Tibial artery (tissue), 4 donors: ENCODE data around the gene AXIN2.

Source experiments
- DNase-seq, 2 donors: peaks; one replicate each; pipeline ENCODE4 v3.0.0-alpha.2; 2019
- H3K27ac ChIP-seq, 2 donors: fragments of 200-600 bp; sonication (generic) in 1 of 2; 1 replicate in 1 of 2; 2 replicates in 1 of 2; pipeline ENCODE4 v1.5.1; 2018 to 2019; ENCODE audit warnings: mild to moderate bottlenecking in 1 of 2
- H3K27me3 ChIP-seq, 2 donors: fragments of 200-600 bp; sonication (generic) in 1 of 2; one replicate each; pipeline versions ENCODE4 v1.5.1 to v1.6.0; 2016 to 2019
- H3K36me3 ChIP-seq, 3 donors: fragments of 200-600 bp; sonication (generic) in 2 of 3; one replicate each; pipeline ENCODE4 v1.5.1; 2016 to 2019; ENCODE audit warnings: mild to moderate bottlenecking in 2 of 3
- H3K4me1 ChIP-seq, 4 donors: fragments of 200-600 bp; sonication (generic) in 2 of 4; 1 replicate in 3 of 4; 2 replicates in 1 of 4; pipeline ENCODE4 v1.5.1; 2016 to 2019
- H3K4me3 ChIP-seq, 2 donors: fragments of 200-600 bp; sonication (generic) in 1 of 2; 1 replicate in 1 of 2; 2 replicates in 1 of 2; pipeline ENCODE4 v1.5.1; 2018 to 2019; ENCODE audit warnings: mild to moderate bottlenecking in 2 of 2
- H3K9me3 ChIP-seq, 3 donors: fragments of 200-600 bp; sonication (generic) in 1 of 3; one replicate each; pipeline ENCODE4 v1.5.1; 2016 to 2019
- intact Hi-C: fragments of 100-400 bp; cut with DNase I; formaldehyde crosslinking; loops from one replicate; pipeline ENCODE4 v1.15.0; 2023; ENCODE audit warnings: low total_unique reads
- TF ChIP-seq, protein P1 (sequence below), 2 experiments: fragments of 200-600 bp in 1 of 2; fragments of 450-650 bp in 1 of 2; IDR thresholded peaks; one replicate each; pipeline ENCODE4 v1.5.1; 2017 to 2019; ENCODE audit warnings: antibody characterized with exemption in 2 of 2, mild to moderate bottlenecking in 1 of 2, moderate library complexity in 1 of 2

AXIN2 gene

DNA sequence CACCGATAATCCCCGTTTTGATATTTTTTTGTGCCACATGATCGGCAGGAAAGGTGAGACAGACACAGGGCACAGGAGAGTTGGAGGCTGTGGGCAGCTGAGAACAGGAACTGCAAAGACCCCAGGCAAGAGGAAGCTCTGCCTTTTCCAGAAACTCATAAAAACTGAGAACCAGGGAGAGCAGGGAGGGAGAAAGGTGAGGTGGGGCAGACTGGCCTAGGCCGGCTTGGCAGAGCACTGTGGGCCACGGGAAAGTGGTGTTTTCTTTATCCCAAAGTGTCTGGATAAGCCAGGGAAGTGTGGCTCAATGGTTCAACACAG lies 11.8 kb upstream of the AXIN2 start:
- Histone ChIP-seq H3K27me3 (no peaks in the 10 kb centered on the region), H3K36me3 (no peaks in the 10 kb centered on the region), H3K4me1 (no peaks in the 10 kb centered on the region), H3K4me3 (no peak overlapping the region), H3K9me3 (no peaks in the 10 kb centered on the region), H3K27ac (no peak overlapping the region)
- intact Hi-C loops, result no loop called here
- no peak for DNase-seq
- TF ChIP-seq, protein P1, sequence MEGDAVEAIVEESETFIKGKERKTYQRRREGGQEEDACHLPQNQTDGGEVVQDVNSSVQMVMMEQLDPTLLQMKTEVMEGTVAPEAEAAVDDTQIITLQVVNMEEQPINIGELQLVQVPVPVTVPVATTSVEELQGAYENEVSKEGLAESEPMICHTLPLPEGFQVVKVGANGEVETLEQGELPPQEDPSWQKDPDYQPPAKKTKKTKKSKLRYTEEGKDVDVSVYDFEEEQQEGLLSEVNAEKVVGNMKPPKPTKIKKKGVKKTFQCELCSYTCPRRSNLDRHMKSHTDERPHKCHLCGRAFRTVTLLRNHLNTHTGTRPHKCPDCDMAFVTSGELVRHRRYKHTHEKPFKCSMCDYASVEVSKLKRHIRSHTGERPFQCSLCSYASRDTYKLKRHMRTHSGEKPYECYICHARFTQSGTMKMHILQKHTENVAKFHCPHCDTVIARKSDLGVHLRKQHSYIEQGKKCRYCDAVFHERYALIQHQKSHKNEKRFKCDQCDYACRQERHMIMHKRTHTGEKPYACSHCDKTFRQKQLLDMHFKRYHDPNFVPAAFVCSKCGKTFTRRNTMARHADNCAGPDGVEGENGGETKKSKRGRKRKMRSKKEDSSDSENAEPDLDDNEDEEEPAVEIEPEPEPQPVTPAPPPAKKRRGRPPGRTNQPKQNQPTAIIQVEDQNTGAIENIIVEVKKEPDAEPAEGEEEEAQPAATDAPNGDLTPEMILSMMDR (IDR thresholded peaks at IDR 0.05), result no peak

DNA sequence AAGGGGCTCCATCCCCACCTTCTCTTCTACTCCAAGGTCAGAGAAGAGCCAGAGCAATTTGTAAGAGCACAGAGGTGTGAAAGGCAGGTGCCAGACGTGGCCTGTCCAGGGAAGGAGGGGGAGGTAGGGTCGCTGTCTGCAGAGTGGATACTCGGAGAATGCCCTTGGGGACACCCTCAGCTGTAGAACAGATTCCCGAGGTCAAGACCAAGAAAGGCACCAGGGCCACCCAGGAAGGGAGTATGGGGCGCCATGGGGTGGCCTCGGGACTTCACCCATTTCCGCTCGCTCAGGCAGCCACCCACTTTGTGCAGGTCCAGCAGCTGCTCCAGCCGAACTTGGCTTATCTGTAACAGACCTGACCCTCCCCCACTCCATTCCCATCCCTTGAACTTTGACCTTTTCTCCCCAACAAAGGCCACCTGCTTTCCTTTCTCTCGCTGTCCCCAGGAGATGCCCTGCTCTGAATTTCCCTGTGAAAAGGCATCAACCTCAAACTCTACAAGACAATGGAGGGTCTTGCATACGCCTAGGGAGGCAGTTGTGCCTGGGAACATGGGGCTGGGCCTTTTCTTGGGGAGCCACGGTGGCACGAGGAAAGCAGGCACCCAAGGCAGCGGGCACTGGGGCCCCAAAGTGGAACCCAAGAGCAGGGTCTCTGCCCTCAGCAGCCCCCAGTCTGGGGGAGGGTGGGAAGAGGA lies 11.3 kb upstream of the AXIN2 start:
- no peaks in the 10 kb centered on the region for H3K27me3 ChIP-seq
- no peak overlapping the region for H3K4me3 ChIP-seq
- intact Hi-C loops, result no loop called here
- TF ChIP-seq, protein P1 (IDR thresholded peaks at IDR 0.05), result no peak
- no peaks in the 10 kb centered on the region for H3K36me3 ChIP-seq
- DNase-seq, result no peak
- no peaks in the 10 kb centered on the region for H3K4me1 ChIP-seq
- no peaks in the 10 kb centered on the region for H3K9me3 ChIP-seq
- no peak overlapping the region for H3K27ac ChIP-seq

DNA sequence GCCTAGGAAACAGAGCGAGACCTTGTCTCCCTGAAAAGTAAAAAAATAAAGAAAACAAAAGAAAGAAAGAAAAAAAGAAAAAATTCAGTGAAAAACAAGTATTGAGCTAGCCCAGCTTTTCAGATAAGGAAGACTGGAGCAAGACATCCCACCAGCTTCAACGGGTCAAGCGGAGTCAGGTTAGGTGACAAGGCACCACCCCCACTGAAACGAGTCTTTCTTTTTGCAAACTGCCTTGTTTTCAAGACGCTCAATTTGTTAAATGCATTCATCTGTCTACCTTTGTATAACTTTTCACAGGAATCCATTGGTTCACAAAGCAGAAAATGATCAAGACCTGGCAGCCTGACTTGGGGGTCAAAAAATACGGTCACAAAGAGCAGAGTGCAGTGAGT lies 10.7 kb upstream of the AXIN2 start:
- intact Hi-C loops, result no loop called here
- TF ChIP-seq, protein P1 (IDR thresholded peaks at IDR 0.05), result no peak

DNA sequence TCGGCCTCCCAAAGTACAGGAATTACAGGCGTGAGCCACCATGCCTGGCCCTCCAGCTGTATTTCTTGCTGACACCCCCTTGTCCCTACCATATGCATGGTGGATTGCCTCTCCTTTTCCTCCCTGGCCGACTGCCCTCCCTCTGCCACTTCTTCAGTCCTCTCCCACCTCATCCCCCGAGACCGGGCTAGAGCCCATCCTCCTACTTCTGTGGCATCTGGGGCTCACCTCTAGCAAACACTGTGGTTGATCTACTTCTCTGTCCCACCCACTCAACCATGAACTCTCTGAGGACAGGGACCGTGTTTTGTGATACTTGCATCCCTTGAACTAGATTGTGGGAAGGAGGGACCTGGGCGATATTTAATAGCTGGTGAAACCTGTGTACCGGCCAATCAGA lies 7.5 kb upstream of the AXIN2 start:
- TF ChIP-seq, protein P1 (IDR thresholded peaks at IDR 0.05), result no peak
- Histone ChIP-seq H3K36me3 (no peaks in the 10 kb centered on the region), H3K4me3 (no peak overlapping the region), H3K27me3 (no peaks in the 10 kb centered on the region), H3K27ac (no peak overlapping the region), H3K4me1 (peaks cover 0 to 8% (median 4%) of the 10 kb centered on the region in 4 donors), H3K9me3 (no peaks in the 10 kb centered on the region)
- intact Hi-C loops, result no loop called here
- DNase-seq, result no peak

More for the DNA sequence above, 10.7 kb upstream of the AXIN2 start:
- Histone ChIP-seq H3K27ac (no peak overlapping the region), H3K36me3 (no peaks in the 10 kb centered on the region), H3K9me3 (no peaks in the 10 kb centered on the region), H3K27me3 (no peaks in the 10 kb centered on the region), H3K4me1 (no peaks in the 10 kb centered on the region), H3K4me3 (no peak overlapping the region)
- DNase-seq, result no peak

DNA sequence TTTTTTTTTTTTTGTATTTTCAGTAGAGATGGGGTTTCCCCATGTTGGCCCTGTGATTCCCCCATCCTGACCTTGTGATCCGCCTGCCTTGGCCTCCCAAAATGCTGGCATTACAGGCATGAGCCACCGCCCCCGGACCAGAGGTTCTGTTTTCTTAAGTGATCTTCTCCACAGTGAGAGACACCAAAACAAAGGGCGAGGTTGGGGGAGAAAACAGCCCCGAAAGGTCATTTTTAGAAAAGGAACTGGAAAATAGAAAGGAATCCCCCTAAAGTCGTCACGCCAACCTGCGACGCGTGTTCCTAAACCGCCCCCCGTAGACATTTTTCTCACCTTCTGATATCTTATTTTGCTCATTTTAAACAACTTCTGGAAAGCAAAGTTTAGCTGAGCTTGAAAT lies 6.1 kb upstream of the AXIN2 start:
- H3K36me3 ChIP-seq, result no peaks in the 10 kb centered on the region
- no peak overlapping the region for H3K4me3 ChIP-seq
- H3K27me3 ChIP-seq, result no peaks in the 10 kb centered on the region
- no peak for DNase-seq
- intact Hi-C loops, result no loop called here
- H3K4me1 ChIP-seq, result peaks cover 0 to 8% (median 4%) of the 10 kb centered on the region in 4 donors
- TF ChIP-seq, protein P1 (IDR thresholded peaks at IDR 0.05), result no peak
- no peak overlapping the region for H3K27ac ChIP-seq
- H3K9me3 ChIP-seq, result no peaks in the 10 kb centered on the region

DNA sequence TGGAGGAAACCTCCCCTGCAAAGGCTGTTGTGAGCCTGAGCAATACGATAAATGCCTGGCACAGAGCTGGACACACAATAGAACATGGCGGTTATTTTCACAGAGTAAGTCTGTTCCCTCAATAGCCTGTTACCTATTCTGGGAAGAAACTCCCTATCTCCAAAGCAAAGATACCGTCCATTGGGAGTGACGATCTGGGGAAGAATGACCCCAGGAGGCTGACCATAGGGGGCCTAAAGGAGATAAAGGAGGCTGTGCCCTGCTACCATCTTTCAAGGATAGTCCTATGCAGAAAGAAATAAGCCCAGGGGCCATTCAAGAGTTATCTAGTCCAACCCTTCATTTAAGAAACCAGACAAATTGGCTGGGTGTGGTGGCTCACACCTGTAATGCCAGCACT lies 4.1 kb upstream of the AXIN2 start:
- Histone ChIP-seq H3K27ac (no peak overlapping the region), H3K27me3 (no peaks in the 10 kb centered on the region), H3K9me3 (no peaks in the 10 kb centered on the region), H3K4me1 (peaks cover 0 to 14% (median 10%) of the 10 kb centered on the region in 4 donors), H3K36me3 (no peaks in the 10 kb centered on the region), H3K4me3 (no peak overlapping the region)
- intact Hi-C loops, result no loop called here
- no peak for DNase-seq
- TF ChIP-seq, protein P1 (IDR thresholded peaks at IDR 0.05), result no peak
